GM12875 (cell line): ENCODE results near the gene NDST1.

ENCODE experiments used
- H3K4me3 ChIP-seq: one replicate; pipeline ENCODE4 v1.5.1; 2011; ENCODE audit warnings: low read depth, low read length, control low read depth
- CTCF ChIP-seq: IDR thresholded peaks from 2 replicates; pipeline ENCODE4 v1.5.1; 2011; ENCODE audit warnings: low read depth, mild to moderate bottlenecking, control low read depth, inconsistent platforms, low read length, moderate library complexity, borderline replicate concordance; ENCODE audit not compliant: insufficient read depth

The NDST1 gene

GRCh38 chr5:150542933-150543445 is 35.1 kb downstream of the NDST1 start:
- no peak overlapping the region for H3K4me3 ChIP-seq
- TF ChIP-seq CTCF: no peak

- H3K4me3 ChIP-seq: no peak overlapping the region
- TF ChIP-seq CTCF: peak; percentile 97
Observed at GRCh38 chr5:150544611-150545219, 36.8 kb downstream of the NDST1 start.

GRCh38 chr5:150545246-150545645 is 37.3 kb downstream of the NDST1 start:
- H3K4me3 ChIP-seq: no peak overlapping the region

GRCh38 chr5:150548123-150548522 is 40.2 kb downstream of the NDST1 start:
- H3K4me3 ChIP-seq: no peak overlapping the region
- TF ChIP-seq CTCF: no peak

More at GRCh38 chr5:150545246-150545645, 37.3 kb downstream of the NDST1 start:
- no peak for TF ChIP-seq CTCF

- TF ChIP-seq CTCF: no peak
- H3K4me3 ChIP-seq: no peak overlapping the region
Observed at GRCh38 chr5:150549735-150550134, 41.8 kb downstream of the NDST1 start.

- TF ChIP-seq CTCF: no peak
- no peak overlapping the region for H3K4me3 ChIP-seq
Observed at GRCh38 chr5:150550286-150550685, 42.4 kb downstream of the NDST1 start.

- no peak for TF ChIP-seq CTCF
- H3K4me3 ChIP-seq: no peak overlapping the region
Observed at GRCh38 chr5:150551066-150551465, 43.1 kb downstream of the NDST1 start.
